Hematopoietic multipotent progenitor cell treated with erythropoietin and hydrocortisone succinate and interleukin-3 and kit ligand, for 17 days (in vitro differentiated cells): Measurements from ENCODE around the gene ACAD11.
"Not testable (repeated sequence)": the region's sequence is repeated elsewhere in the genome, so short reads cannot be mapped to it uniquely, and the experiment has no call there.

ENCODE experiments used
- DNase-seq: peaks from one replicate; pipeline ENCODE4 v3.0.0-alpha.2; 2015; ENCODE audit warnings: low spot score

Gene ACAD11

GRCh38 chr3:132652640-132653270, 6.9 kb downstream of the ACAD11 start:
- DNase-seq, result no peak

- no peak for DNase-seq
These were observed 9.5 kb downstream of the ACAD11 start for GRCh38 chr3:132650153-132650552.

- DNase-seq, result no peak
These were observed 14.6 kb downstream of the ACAD11 start for GRCh38 chr3:132645058-132645457.

- DNase-seq, result no peak
These were observed 16.2 kb downstream of the ACAD11 start for GRCh38 chr3:132643366-132643765.

- no peak for DNase-seq
These were observed 17.1 kb downstream of the ACAD11 start for GRCh38 chr3:132642539-132642847.

- peak; percentile 61 for DNase-seq
These were observed 17.6 kb downstream of the ACAD11 start for GRCh38 chr3:132641837-132642538.

- DNase-seq, result not testable (repeated sequence)
These were observed 18.2 kb downstream of the ACAD11 start for GRCh38 chr3:132641427-132641826.

GRCh38 chr3:132638706-132639105, 20.9 kb downstream of the ACAD11 start:
- DNase-seq, result no peak

GRCh38 chr3:132637590-132637989, 22.0 kb downstream of the ACAD11 start:
- DNase-seq, result no peak

DNA sequence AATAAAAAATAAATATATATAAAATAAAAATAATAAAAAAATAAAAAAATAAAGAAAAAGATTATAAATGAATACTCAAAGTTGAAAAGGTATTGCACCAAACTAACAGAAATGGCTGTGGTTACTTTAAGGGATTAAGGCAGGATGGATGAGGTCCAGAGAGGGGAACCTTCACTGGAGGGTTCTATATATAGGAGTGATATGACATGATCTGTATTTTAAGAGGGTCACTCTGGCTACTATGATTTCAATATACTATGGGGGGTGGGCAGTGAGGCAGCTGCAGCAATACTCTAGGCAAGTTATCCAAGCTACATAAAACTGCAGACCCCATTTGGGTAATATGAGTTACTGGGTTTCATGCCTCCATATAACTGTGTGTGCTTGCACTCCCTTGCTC, 24.6 kb downstream of the ACAD11 start:
- no peak for DNase-seq

- no peak for DNase-seq
These were observed 29.0 kb downstream of the ACAD11 start for GRCh38 chr3:132630612-132631011.

DNA sequence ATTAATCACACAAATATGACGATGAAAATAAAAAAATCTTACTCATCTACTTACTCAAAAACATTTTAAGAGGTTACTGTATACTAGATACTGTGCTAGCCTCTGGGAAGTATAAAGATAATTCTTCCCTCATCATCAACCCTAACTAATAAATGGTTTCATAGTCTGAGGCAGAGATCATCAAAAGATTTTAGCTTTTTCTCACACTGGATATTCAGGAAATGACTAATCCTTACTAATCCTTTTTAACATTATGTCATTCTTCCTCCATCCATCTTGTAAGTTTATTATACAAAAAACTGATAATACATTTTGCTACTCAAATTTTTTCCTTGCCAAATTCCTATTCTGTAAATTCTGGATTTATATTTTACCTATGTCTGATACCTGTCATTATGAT, 29.7 kb downstream of the ACAD11 start:
- no peak for DNase-seq

DNA sequence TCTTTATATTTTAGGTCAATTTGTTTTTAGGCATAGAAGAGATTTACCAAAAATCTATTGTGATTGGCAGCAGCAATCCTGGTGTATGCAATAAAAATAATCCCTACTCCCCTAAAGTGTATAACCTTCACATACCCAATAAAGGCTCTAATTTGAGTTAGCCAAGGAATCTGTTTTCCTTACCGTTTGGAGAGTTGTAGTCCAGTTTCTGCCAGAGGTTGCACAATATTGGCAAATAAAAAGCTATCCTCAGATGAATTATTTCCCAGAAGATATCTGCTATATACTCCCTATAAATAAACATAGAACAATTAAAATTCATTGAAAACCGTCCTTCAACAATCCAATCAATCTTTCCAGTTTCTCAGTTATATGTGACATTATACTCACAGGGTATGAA, 31.5 kb downstream of the ACAD11 start:
- no peak for DNase-seq

DNA sequence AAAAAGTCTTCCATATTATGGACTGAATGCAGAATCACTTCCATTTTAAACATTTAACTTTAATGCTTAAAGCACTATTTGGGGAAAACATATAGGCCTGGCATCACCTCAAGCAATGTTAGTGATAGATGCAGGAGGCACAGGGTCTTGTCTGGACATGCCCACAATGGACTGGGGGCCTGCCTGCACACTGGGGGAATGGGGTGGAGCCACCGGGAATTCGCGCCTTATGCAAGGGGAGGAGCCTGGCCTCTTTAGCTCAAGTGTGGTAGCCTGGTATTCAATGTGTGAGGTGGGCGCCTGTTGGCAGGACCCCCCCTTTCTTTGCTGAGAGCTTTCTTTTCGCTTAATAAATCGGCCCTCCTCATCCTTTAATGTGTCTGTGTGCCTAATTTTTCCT, 32.7 kb downstream of the ACAD11 start:
- no peak for DNase-seq

- no peak for DNase-seq
These were observed 34.0 kb downstream of the ACAD11 start for GRCh38 chr3:132625613-132626012.

- DNase-seq, result no peak
These were observed 34.8 kb downstream of the ACAD11 start for GRCh38 chr3:132624790-132625189.

DNA sequence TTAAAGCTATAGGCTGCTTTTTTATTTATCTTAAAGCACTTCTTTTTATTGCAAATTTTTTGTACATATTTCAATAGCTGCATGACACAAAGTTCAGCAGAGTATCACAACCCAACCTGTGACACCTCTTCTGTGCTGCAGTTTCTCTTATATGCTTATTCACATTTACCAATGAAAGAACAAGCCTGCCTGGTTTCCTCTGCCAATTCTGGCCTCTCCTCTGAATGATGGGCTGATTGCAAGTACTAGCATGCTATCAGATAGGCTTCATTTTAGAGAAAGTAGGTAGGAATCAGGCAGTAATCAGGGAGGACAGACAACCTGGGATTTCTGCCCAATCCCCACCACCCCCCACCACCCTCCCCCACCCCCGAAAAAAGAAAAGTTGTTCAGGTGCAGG, 36.0 kb downstream of the ACAD11 start:
- DNase-seq, result no peak

- no peak for DNase-seq
These were observed 36.8 kb downstream of the ACAD11 start for GRCh38 chr3:132622761-132623160.

- no peak for DNase-seq
These were observed 37.5 kb downstream of the ACAD11 start for GRCh38 chr3:132622148-132622547.

GRCh38 chr3:132616780-132617179, 42.8 kb downstream of the ACAD11 start:
- DNase-seq, result no peak

DNA sequence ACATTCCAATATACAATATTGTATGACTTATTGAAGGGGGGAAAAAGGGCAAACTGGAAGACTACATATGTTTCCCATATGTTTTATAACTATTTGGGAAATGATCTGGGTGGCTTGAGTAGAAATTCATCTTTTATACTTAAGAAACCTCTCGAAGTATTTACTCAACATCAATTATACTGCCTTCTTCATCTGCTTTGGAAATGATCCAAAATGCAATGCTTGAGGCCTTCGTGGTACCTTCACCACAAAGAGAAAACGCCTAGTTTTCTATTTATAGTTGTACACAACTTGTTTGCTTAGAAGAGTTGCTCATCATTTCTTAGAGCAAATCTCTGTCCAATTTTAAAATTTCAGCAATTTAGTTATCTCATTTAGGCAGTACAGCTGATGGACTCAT, 43.7 kb downstream of the ACAD11 start:
- no peak for DNase-seq

DNA sequence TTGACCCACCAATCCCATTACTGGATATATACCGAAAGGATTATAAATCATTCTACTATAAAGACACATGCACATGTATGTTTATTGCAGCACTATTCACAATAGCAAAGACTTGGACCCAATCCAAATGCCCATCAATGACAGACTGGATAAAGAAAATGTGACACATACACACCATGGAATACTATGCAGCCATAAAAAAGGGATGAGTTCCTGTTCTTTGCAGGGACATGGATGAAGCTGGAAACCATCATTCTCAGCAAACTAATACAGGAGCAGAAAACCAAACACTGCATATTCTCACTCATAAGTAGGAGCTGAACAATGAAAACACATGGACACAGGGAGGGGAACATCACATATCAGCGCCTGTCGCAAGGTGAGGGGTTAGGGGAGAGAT, 44.3 kb downstream of the ACAD11 start:
- DNase-seq, result not testable (repeated sequence)

- DNase-seq, result not testable (repeated sequence)
These were observed 53.0 kb downstream of the ACAD11 start for GRCh38 chr3:132606620-132607019.

GRCh38 chr3:132606085-132606484, 53.5 kb downstream of the ACAD11 start:
- no peak for DNase-seq
